ENCODE data around the gene SRR. TPM values are rescaled to one million over a fixed set of nuclear protein-coding genes. Genes with fewer than 3 reads are reported as not detected.

Gene SRR
- total RNA-seq, 4 donors from 2014 or later, result 2.8 to 24.5 (median 12.5) TPM

DNA sequence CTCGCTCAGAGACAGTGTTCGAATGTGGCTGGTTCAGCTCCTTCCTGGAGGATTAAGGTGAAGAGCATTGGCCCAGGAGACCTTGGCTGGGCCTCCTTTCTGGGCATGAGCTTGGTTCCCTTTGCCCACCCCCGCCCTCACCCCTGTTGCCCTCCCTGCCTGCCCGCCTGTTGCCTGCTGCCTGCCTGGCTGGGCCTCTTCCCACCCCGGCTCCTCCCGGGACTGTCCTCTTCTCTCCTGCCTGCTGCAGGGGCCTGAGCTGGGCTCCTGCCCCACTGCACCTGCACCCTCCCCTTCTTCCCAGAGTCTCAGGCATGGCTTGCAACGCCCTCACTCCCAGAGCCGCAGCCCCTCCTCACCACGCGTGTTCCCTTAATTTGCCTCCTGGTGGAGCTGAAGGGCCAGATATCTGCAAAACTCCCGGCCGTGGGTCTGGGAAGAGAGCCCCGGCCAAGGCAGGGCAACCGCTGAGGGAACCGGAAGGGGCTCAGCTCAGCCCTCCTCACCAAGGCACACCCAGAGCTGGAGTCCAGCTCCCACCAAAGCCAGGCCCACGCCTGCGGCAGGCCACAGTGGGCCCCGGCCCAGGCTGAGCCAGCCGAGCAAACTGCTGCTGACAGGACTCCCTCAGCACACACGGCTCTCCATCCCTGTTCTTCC, 65.9 kb downstream of the SRR start:
- TF ChIP-seq, protein P1, sequence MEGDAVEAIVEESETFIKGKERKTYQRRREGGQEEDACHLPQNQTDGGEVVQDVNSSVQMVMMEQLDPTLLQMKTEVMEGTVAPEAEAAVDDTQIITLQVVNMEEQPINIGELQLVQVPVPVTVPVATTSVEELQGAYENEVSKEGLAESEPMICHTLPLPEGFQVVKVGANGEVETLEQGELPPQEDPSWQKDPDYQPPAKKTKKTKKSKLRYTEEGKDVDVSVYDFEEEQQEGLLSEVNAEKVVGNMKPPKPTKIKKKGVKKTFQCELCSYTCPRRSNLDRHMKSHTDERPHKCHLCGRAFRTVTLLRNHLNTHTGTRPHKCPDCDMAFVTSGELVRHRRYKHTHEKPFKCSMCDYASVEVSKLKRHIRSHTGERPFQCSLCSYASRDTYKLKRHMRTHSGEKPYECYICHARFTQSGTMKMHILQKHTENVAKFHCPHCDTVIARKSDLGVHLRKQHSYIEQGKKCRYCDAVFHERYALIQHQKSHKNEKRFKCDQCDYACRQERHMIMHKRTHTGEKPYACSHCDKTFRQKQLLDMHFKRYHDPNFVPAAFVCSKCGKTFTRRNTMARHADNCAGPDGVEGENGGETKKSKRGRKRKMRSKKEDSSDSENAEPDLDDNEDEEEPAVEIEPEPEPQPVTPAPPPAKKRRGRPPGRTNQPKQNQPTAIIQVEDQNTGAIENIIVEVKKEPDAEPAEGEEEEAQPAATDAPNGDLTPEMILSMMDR (IDR thresholded peaks at IDR 0.05; ENCODE audit: low read depth), result no peak

DNA sequence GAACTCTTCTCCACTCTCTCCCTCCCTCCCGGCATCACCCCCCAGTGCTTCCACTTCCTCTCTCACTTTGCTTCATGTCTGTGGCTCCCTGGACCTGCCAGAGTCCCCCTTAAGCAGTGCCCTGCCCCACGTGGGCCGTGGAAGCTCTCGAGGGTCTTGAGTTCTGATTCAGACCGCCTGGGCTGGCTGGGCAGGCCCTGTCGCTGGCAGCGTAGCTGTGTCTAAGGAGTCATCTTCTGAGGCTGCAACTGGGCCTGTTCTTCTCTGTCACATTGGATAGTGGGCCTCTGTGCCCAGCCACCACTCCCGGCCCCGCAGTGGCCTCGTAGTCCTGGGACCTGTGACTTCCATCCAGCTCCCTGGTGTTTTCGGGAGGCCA, 66.5 kb downstream of the SRR start:
- TF ChIP-seq, protein P1 (IDR thresholded peaks at IDR 0.05; ENCODE audit: low read depth), result no peak

DNA sequence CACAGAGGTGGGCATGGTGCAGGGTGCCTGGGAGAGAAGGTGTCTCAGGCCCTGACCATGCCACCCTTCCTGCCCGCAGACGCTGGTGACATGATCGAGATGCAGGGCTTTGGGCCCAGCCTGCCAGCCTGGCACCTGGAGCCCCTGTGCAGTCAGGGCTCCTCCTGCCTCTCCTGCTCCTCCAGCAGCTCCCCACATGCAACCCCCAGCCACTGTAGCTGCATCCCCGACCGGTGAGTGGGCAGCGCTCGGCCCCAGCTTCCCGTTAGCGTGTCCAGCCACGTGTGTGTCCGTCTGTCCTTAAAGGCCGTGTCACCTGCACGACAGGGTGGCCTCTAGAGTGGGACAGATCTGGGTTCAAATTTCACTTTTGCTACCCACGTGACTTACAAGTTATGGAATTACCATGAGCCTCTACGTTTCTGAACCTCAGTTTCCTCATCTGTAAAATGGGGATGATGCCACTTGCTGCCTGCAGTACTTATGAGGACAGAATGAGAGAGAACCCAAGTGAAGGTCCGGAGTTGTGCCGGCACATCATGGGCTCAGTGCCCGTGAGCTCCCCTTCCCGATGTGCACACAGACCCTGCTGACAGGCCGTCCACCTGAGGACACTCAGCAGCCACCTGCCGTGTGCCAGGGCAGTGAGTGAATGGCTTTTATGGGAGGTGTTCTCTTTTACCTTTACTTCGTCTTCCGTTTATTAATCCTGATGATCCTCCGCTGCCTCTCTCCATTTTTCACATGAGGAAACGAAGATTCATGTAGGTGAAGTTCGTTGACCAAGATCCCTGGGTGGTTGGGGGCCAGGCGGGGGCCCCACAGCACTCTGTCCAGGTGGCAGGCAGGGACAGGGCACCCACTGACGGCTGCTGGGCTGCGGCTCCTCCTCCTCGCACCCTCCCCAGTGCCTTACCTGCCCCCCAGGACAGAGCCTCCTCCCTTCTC, 67.7 kb downstream of the SRR start:
- TF ChIP-seq, protein P1 (IDR thresholded peaks at IDR 0.05; ENCODE audit: low read depth), result no peak

DNA sequence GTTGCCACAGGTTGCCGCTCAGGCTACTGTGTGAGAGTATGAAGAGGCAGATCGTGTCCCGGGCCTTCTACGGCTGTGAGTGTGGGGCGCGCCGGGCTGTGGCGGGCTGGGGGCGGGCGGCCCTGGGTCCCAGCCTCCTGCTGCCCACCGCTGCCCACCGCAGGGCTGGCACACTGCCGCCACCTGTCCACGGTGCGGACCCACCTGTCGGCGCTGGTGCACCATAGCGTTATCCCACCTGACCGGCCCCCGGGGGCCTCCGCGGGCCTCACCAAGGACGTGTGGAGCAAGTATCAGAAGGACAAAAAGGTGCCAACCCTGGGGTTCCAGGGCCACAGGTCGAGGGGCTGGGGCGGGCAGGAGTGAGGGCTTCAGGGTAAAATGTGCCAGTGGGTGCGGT, 68.4 kb downstream of the SRR start:
- TF ChIP-seq, protein P1 (IDR thresholded peaks at IDR 0.05; ENCODE audit: low read depth), result no peak

DNA sequence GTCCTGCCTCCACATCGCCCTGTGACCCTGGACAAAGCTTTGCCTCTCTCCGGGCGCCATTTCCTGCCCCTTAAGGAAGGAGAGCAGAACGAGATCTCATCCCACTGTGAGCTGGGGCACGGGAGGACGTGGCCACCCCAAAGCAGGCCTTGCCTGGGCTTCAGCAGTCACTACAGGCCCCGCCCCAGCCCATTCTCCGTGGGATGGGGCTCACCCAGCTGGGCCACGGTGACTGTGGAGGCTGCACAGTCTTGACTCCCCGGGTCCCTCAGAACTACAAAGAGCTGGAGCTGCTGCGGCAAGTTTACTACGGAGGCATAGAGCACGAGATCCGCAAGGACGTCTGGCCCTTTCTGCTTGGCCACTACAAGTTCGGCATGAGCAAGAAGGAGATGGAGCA, 68.9 kb downstream of the SRR start:
- TF ChIP-seq, protein P1 (IDR thresholded peaks at IDR 0.05; ENCODE audit: low read depth), result no peak

DNA sequence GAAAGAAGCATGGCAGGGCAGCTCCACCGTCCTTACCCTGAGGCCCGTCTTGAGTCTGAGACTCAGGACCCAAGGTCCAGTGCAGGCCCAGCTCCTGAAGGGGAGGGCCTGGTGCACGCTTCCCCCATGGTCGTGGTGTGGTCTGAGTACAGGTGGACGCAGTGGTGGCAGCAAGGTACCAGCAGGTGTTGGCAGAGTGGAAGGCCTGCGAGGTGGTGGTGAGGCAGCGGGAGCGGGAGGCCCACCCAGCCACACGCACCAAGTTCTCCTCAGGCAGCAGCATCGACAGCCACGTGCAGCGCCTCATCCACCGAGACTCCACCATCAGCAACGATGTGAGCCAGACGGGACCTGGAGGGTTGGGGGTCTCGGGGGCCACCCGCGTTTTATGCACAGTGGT, 69.4 kb downstream of the SRR start:
- TF ChIP-seq, protein P1 (IDR thresholded peaks at IDR 0.05; ENCODE audit: low read depth), result no peak

Small RNA genes within 50 kb of the gene (small RNA-seq; reads per million reads assigned to genes)
- gene AC006435.3 (not detected), gene SNORD91A (1,338 reads per million, percentile 99 among the genes with 10 or more reads in this experiment), gene SNORD91B (500 reads per million, percentile 99 among the genes with 10 or more reads in this experiment)

Other genes with a start within 250 kb of the SRR start
- gene HIC1, start 248.8 kb upstream of the SRR start, total RNA-seq, result 10 to 100 TPM in 2 of 4 donors, 1 to 10 TPM in 2; 3.6 to 26.8 (median 10.0) TPM
- 10 to 100 TPM; 14.5 to 50.7 (median 19.4) TPM for gene SMG6, start 165 bp upstream of the SRR start, total RNA-seq
- gene TSR1, start 32.5 kb downstream of the SRR start, total RNA-seq, result 10 to 100 TPM; 21.9 to 36.0 (median 33.0) TPM
- 10 to 100 TPM; 14.8 to 65.6 (median 30.5) TPM for gene SGSM2, start 33.6 kb downstream of the SRR start, total RNA-seq
- gene MNT, start 97.1 kb downstream of the SRR start, total RNA-seq, result 10 to 100 TPM in 2 of 4 donors, 1 to 10 TPM in 2; 7.0 to 10.8 (median 9.8) TPM
- 10 to 100 TPM; 12.6 to 80.5 (median 25.3) TPM for gene METTL16, start 207.9 kb downstream of the SRR start, total RNA-seq

All from subcutaneous adipose tissue (tissue), 4 donors.